DMS153 (cell line): ENCODE results near the gene KRTAP3-3.
"Not testable (repeated sequence)": the region's sequence is repeated elsewhere in the genome, so short reads cannot be mapped to it uniquely, and the experiment has no call there.

Experiments used
- DNase-seq: peaks from one replicate; lab custom pipeline; 2025; lab: John Stamatoyannopoulos, UW

Gene KRTAP3-3

GRCh38 chr17:40993839-40994238 lies at the start of gene KRTAP3-3:
KRTAP3-3 (minus strand) TSS chr17:40994164; CDS start chr17:40994097, 67 bp downstream.
- DNase-seq, result peak; percentile 78

GRCh38 chr17:41042953-41043352 lies 49.0 kb upstream of the KRTAP3-3 start:
- DNase-seq, result no peak

- not testable (repeated sequence) for DNase-seq
Measured at GRCh38 chr17:41040783-41041571, 47.0 kb upstream of the KRTAP3-3 start, which contains the start of gene KRTAP1-1. KRTAP1-1 (minus strand) TSS chr17:41041450; CDS start chr17:41041397, 53 bp downstream.

- DNase-seq, result no peak
Measured at GRCh38 chr17:41037853-41038350, 43.9 kb upstream of the KRTAP3-3 start.

GRCh38 chr17:41034346-41034935 lies 40.5 kb upstream of the KRTAP3-3 start, which contains the start of gene KRTAP1-3:
KRTAP1-3 (minus strand) TSS chr17:41034874; CDS start chr17:41034821, 53 bp downstream.
- DNase-seq, result peak; percentile 36

- no peak for DNase-seq
Measured at GRCh38 chr17:41029633-41030245, 35.8 kb upstream of the KRTAP3-3 start, which contains the start of gene KRTAP1-4. KRTAP1-4 (minus strand) TSS chr17:41030195; CDS start chr17:41030078, 117 bp downstream.

- DNase-seq, result no peak
Measured at GRCh38 chr17:41026715-41027471, 32.9 kb upstream of the KRTAP3-3 start, which contains the start of gene KRTAP1-5. KRTAP1-5 (minus strand) TSS chr17:41027208; CDS start chr17:41027155, 53 bp downstream.

GRCh38 chr17:41024697-41025096 lies 30.7 kb upstream of the KRTAP3-3 start:
- DNase-seq, result no peak

- DNase-seq, result no peak
Measured at GRCh38 chr17:41020336-41020735, 26.4 kb upstream of the KRTAP3-3 start.

GRCh38 chr17:41019415-41019814 lies 25.5 kb upstream of the KRTAP3-3 start:
- no peak for DNase-seq

GRCh38 chr17:41018541-41018940 lies 24.6 kb upstream of the KRTAP3-3 start:
- DNase-seq, result no peak

GRCh38 chr17:41016578-41017215 lies 22.7 kb upstream of the KRTAP3-3 start:
- no peak for DNase-seq

GRCh38 chr17:41015454-41015853 lies 21.5 kb upstream of the KRTAP3-3 start:
- no peak for DNase-seq

GRCh38 chr17:41013606-41014005 lies 19.6 kb upstream of the KRTAP3-3 start:
- DNase-seq, result no peak

- no peak for DNase-seq
Measured at GRCh38 chr17:41013181-41013580, 19.2 kb upstream of the KRTAP3-3 start.

- DNase-seq, result no peak
Measured at GRCh38 chr17:41012326-41013120, 18.6 kb upstream of the KRTAP3-3 start.

- no peak for DNase-seq
Measured at GRCh38 chr17:41010441-41010840, 16.5 kb upstream of the KRTAP3-3 start.

GRCh38 chr17:41009936-41010335 lies 16.0 kb upstream of the KRTAP3-3 start:
- DNase-seq, result no peak

- DNase-seq, result no peak
Measured at GRCh38 chr17:41009301-41009760, 15.4 kb upstream of the KRTAP3-3 start.

GRCh38 chr17:41008811-41009210 lies 14.8 kb upstream of the KRTAP3-3 start, which contains the start of gene KRTAP3-1:
KRTAP3-1 (minus strand) TSS chr17:41009128; CDS start chr17:41009074, 54 bp downstream.
- peak; percentile 33 for DNase-seq
